H1 (cell line): ENCODE data around the gene GRAMD2A. TPM values are rescaled to one million over a fixed set of nuclear protein-coding genes. Genes with fewer than 3 reads are reported as not detected.

Experiments used
- ASH2L ChIP-seq: fragments of 200-600, 300-600 bp; sonication (generic); IDR thresholded peaks from one replicate; pipeline ENCODE4 v1.7.1; 2017; ENCODE audit warnings: low read length
- ATF3 ChIP-seq: IDR thresholded peaks from 2 replicates; pipeline ENCODE4 v1.6.1; 2011; ENCODE audit warnings: low read depth, mild to moderate bottlenecking, low read length; ENCODE audit not compliant: insufficient read depth
- BCL11A ChIP-seq, 2 experiments: IDR thresholded peaks; one replicate each; pipeline ENCODE4 v1.6.1; 2011; ENCODE audit warnings: low read depth in 2 of 2, low read length in 2 of 2, mild to moderate bottlenecking in 2 of 2
- CEBPB ChIP-seq: IDR thresholded peaks from 2 replicates; pipeline ENCODE4 v1.6.1; 2012; ENCODE audit warnings: low read depth, low read length
- E2F6 ChIP-seq: IDR thresholded peaks from 2 replicates; pipeline ENCODE4 v1.6.1; 2012; ENCODE audit warnings: inconsistent platforms
- EGR1 ChIP-seq: IDR thresholded peaks from 2 replicates; pipeline ENCODE4 v1.6.1; 2011; ENCODE audit warnings: low read depth, low read length, borderline replicate concordance
- GTF2F1 ChIP-seq: IDR thresholded peaks from 2 replicates; pipeline ENCODE4 v1.6.1; 2012; ENCODE audit warnings: low read depth, low read length, improper control_type of control experiment, borderline replicate concordance
- RBBP5 ChIP-seq: IDR thresholded peaks from 2 replicates; pipeline ENCODE4 v1.7.1; 2012; ENCODE audit warnings: low read depth, mild to moderate bottlenecking, inconsistent platforms, low read length, moderate library complexity, borderline replicate concordance
- SIX5 ChIP-seq: IDR thresholded peaks from 2 replicates; pipeline ENCODE4 v1.6.1; 2011; ENCODE audit warnings: mild to moderate bottlenecking, low read depth, low read length
- SP1 ChIP-seq: IDR thresholded peaks from 2 replicates; pipeline ENCODE4 v1.6.1; 2011; ENCODE audit warnings: low read depth, low read length
- TAF1 ChIP-seq: IDR thresholded peaks from 2 replicates; pipeline ENCODE4 v1.6.1; 2011; ENCODE audit warnings: mild to moderate bottlenecking, low read depth, low read length
- polyA plus RNA-seq, 7 experiments: library from polyadenylated mRNA; depleted of rRNA in 3 of 7; stranded (reverse) in 5 of 7; unstranded in 2 of 7; fragments of >200 nt in 5 of 7; fragments of 200-250 nt in 2 of 7; gene quantifications; 1 replicate in 5 of 7; 2 replicates in 1 of 7; 4 replicates in 1 of 7; pipeline versions ENCODE4 v1.2.1 to v1.2.3, GENCODE V29; 2011 to 2013; ENCODE audit warnings: missing spikeins in 2 of 7, mixed read lengths in 2 of 7
- total RNA-seq: library from RNA; stranded (reverse); fragmentation: NEBNext Ultra II Directional; extraction: Animal tissue kit (Norgen Biotek cat#: 25700); gene quantifications from 2 replicates; pipeline ENCODE4 v1.2.1, GENCODE V29; 2021

The GRAMD2A gene
- total and polyA plus RNA-seq, 2 of the 8 experiments (the other 6 are each of a cell fraction or from before 2014, with no cell fraction given), result 0.57 to 1.5 TPM

DNA sequence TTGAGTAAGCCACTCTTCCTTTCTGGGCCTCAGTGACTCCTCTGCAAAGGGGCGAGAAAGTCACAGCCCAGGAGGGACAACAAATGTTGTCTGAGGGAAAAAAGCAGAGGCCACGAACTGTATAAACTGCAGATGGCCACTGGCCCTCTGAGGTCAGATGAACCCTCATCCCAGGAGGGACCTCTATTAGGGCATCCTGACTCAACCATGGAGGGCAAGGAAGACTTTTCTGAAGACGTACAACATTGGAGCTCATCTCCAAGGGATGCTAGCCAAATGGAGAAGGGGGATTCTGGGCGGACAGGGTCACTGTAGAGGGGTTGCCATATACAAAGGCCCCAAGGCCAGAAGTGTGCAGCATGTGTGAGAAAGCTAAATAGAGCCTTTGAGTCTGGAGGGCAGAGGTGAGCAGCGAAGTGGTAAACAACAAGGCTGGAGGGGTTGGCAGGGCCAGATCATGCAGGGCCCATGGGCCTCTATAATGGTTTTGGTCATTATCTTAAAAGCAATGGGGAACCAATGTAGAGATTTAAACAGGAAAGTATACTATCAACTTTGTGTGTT lies 16.7 kb downstream of the GRAMD2A start (continued):
- TF ChIP-seq BCL11A (IDR thresholded peaks at IDR 0.05; ENCODE audit: low read depth in 2 of 2, low read length in 2 of 2) (no peak), ATF3 (no peak), CEBPB (no peak), TAF1 (no peak), SIX5 (no peak), E2F6 (no peak), EGR1 (no peak), ASH2L (no peak), RBBP5 (no peak), SP1 (no peak), GTF2F1 (no peak)
